Measurements from ENCODE around the gene ZC3H6.
"Not testable (repeated sequence)": the region's sequence is repeated elsewhere in the genome, so short reads cannot be mapped to it uniquely, and the experiment has no call there.

- not testable (repeated sequence) for TF ChIP-seq CHD4 (IDR thresholded peaks at IDR 0.05; ENCODE audit: borderline replicate concordance); CHD2 (IDR thresholded peaks at IDR 0.05; ENCODE audit: low read length, partially characterized antibody); CTCF (IDR thresholded peaks at IDR 0.05); ZFP36 (IDR thresholded peaks at IDR 0.05; ENCODE audit: borderline replicate concordance, partially characterized antibody)
These were observed 6.7 kb downstream of the ZC3H6 start for GRCh38 chr2:112282066-112282465.

Measured in A549 (cell line).